Measurements from ENCODE around the gene EPHB3. TPM values are rescaled to one million over a fixed set of nuclear protein-coding genes. Genes with fewer than 3 reads are reported as not detected.
A peak's percentile ranks its signal among the peaks of the same experiment; 100 is the strongest.

The EPHB3 gene
- total RNA-seq, 1 experiment from 2014 or later, result not detected

DNA sequence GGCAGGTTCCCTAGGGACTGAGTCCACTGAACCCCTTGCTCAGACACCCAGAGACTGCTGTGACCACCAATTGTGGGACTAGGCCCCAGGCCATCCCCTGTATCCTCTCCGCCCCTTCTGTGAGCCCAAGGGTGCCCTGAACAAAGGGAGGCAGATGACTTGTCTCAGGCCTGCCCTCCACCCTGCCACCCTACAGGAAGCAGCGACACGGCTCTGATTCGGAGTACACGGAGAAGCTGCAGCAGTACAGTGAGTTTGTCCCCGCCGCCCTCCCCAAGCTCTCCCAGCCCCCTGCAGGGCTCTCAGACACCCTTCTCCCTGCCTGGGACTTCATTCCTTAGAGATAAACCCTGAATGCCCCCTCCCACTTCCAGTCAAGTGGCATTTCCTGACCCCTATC is 16.6 kb downstream of the EPHB3 start:
- Histone ChIP-seq H3K9ac (ENCODE audit: low read length) (no peak overlapping the region), H3K27me3 (ENCODE audit: low read length) (no peaks in the 10 kb centered on the region), H3K4me1 (ENCODE audit: low read length) (peaks cover 14% of the 10 kb centered on the region), H3K4me2 (ENCODE audit: low read depth, low read length, poor library complexity, severe bottlenecking) (no peak overlapping the region), H2AFZ (ENCODE audit: low read length) (no peak overlapping the region), H3K4me3 (ENCODE audit: low read length) (no peak overlapping the region), H4K20me1 (ENCODE audit: insufficient read depth, low read depth, low read length) (no peaks in the 10 kb centered on the region), H3K79me2 (ENCODE audit: low read length) (no peaks in the 10 kb centered on the region), H3K36me3 (ENCODE audit: insufficient read depth, low read length) (no peaks in the 10 kb centered on the region), H3K9me2 (replicated peaks; ENCODE audit: insufficient read depth, low read length) (no peaks in the 10 kb centered on the region), H3K9me3 (ENCODE audit: low read length) (no peaks in the 10 kb centered on the region), H3K27ac (ENCODE audit: low read length) (no peak overlapping the region)
- DNase-seq, result peak; percentile 62

DNA sequence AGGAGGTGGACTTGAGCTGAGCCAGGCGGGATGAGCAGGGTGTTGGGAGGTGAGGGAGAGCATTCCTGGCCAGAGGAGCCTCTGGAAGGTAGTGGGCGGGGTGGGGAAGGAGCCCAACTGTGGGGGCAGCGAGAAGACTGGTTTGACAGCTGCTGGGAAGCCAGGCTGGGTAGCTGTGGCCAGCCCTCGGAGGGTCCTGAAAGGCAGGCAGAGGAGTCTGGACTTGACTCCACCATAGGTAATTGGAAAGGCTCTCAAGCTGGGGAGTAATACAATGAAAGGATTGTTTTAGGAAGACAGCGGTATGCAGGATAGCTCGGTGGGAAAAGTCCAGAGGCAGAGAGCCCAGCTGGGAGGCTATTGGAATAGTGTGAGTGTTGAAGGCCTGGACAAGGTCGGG is 17.2 kb downstream of the EPHB3 start:
- H3K9ac ChIP-seq (ENCODE audit: low read length), result no peak overlapping the region
- no peaks in the 10 kb centered on the region for H3K9me2 ChIP-seq (replicated peaks; ENCODE audit: insufficient read depth, low read length)
- H4K20me1 ChIP-seq (ENCODE audit: insufficient read depth, low read depth, low read length), result no peaks in the 10 kb centered on the region
- no peaks in the 10 kb centered on the region for H3K27me3 ChIP-seq (ENCODE audit: low read length)
- H3K4me3 ChIP-seq (ENCODE audit: low read length), result no peak overlapping the region
- H3K4me1 ChIP-seq (ENCODE audit: low read length), result peaks cover 14% of the 10 kb centered on the region
- H2AFZ ChIP-seq (ENCODE audit: low read length), result no peak overlapping the region
- H3K79me2 ChIP-seq (ENCODE audit: low read length), result no peaks in the 10 kb centered on the region
- no peak overlapping the region for H3K27ac ChIP-seq (ENCODE audit: low read length)
- H3K4me2 ChIP-seq (ENCODE audit: low read depth, low read length, poor library complexity, severe bottlenecking), result no peak overlapping the region
- DNase-seq, result no peak
- H3K36me3 ChIP-seq (ENCODE audit: insufficient read depth, low read length), result no peaks in the 10 kb centered on the region
- no peaks in the 10 kb centered on the region for H3K9me3 ChIP-seq (ENCODE audit: low read length)

DNA sequence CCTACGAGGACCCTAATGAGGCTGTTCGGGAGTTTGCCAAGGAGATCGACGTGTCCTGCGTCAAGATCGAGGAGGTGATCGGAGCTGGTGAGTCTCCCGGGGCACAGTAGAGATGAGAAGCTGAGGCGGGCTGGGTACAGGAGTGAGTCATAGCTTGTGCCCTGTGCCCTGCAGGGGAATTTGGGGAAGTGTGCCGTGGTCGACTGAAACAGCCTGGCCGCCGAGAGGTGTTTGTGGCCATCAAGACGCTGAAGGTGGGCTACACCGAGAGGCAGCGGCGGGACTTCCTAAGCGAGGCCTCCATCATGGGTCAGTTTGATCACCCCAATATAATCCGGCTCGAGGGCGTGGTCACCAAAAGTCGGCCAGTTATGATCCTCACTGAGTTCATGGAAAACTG is 17.9 kb downstream of the EPHB3 start:
- H3K4me3 ChIP-seq (ENCODE audit: low read length), result no peak overlapping the region
- H3K27ac ChIP-seq (ENCODE audit: low read length), result no peak overlapping the region
- no peak overlapping the region for H2AFZ ChIP-seq (ENCODE audit: low read length)
- H3K27me3 ChIP-seq (ENCODE audit: low read length), result no peaks in the 10 kb centered on the region
- H3K79me2 ChIP-seq (ENCODE audit: low read length), result no peaks in the 10 kb centered on the region
- no peak overlapping the region for H3K4me2 ChIP-seq (ENCODE audit: low read depth, low read length, poor library complexity, severe bottlenecking)
- DNase-seq, result no peak
- H3K4me1 ChIP-seq (ENCODE audit: low read length), result peaks cover 12% of the 10 kb centered on the region
- H3K9me2 ChIP-seq (replicated peaks; ENCODE audit: insufficient read depth, low read length), result no peaks in the 10 kb centered on the region
- H3K9ac ChIP-seq (ENCODE audit: low read length), result no peak overlapping the region
- H3K36me3 ChIP-seq (ENCODE audit: insufficient read depth, low read length), result no peaks in the 10 kb centered on the region
- H3K9me3 ChIP-seq (ENCODE audit: low read length), result no peaks in the 10 kb centered on the region
- H4K20me1 ChIP-seq (ENCODE audit: insufficient read depth, low read depth, low read length), result no peaks in the 10 kb centered on the region

DNA sequence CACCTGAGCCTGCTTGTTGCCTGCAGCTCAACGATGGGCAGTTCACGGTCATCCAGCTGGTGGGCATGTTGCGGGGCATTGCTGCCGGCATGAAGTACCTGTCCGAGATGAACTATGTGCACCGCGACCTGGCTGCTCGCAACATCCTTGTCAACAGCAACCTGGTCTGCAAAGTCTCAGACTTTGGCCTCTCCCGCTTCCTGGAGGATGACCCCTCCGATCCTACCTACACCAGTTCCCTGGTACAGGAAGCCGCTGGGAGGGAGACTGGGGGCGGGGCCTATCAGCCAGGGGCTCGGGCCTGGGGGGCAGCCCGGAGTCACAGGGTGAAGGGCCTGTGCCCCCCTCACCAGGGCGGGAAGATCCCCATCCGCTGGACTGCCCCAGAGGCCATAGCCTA is 18.8 kb downstream of the EPHB3 start:
- H3K9me3 ChIP-seq (ENCODE audit: low read length), result no peaks in the 10 kb centered on the region
- no peak for DNase-seq
- no peak overlapping the region for H3K4me2 ChIP-seq (ENCODE audit: low read depth, low read length, poor library complexity, severe bottlenecking)
- H2AFZ ChIP-seq (ENCODE audit: low read length), result no peak overlapping the region
- no peak overlapping the region for H3K27ac ChIP-seq (ENCODE audit: low read length)
- no peak overlapping the region for H3K4me3 ChIP-seq (ENCODE audit: low read length)
- H3K9ac ChIP-seq (ENCODE audit: low read length), result no peak overlapping the region
- no peaks in the 10 kb centered on the region for H3K27me3 ChIP-seq (ENCODE audit: low read length)
- H3K4me1 ChIP-seq (ENCODE audit: low read length), result peaks cover 4% of the 10 kb centered on the region
- no peaks in the 10 kb centered on the region for H3K79me2 ChIP-seq (ENCODE audit: low read length)
- H3K9me2 ChIP-seq (replicated peaks; ENCODE audit: insufficient read depth, low read length), result no peaks in the 10 kb centered on the region
- H4K20me1 ChIP-seq (ENCODE audit: insufficient read depth, low read depth, low read length), result no peaks in the 10 kb centered on the region
- H3K36me3 ChIP-seq (ENCODE audit: insufficient read depth, low read length), result no peaks in the 10 kb centered on the region

DNA sequence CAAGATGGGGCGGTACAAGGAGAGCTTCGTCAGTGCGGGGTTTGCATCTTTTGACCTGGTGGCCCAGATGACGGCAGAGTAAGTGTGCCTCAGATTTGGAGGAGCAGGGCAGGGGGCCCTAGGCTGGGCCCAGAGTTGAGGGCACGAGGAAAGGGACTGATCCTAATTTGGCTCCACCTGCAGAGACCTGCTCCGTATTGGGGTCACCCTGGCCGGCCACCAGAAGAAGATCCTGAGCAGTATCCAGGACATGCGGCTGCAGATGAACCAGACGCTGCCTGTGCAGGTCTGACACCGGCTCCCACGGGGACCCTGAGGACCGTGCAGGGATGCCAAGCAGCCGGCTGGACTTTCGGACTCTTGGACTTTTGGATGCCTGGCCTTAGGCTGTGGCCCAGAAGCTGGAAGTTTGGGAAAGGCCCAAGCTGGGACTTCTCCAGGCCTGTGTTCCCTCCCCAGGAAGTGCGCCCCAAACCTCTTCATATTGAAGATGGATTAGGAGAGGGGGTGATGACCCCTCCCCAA is 19.8 kb downstream of the EPHB3 start:
- H3K4me3 ChIP-seq (ENCODE audit: low read length), result no peak overlapping the region
- no peak overlapping the region for H3K27ac ChIP-seq (ENCODE audit: low read length)
- DNase-seq, result no peak
- H3K4me2 ChIP-seq (ENCODE audit: low read depth, low read length, poor library complexity, severe bottlenecking), result no peak overlapping the region
- no peaks in the 10 kb centered on the region for H3K9me3 ChIP-seq (ENCODE audit: low read length)
- H3K27me3 ChIP-seq (ENCODE audit: low read length), result no peaks in the 10 kb centered on the region
- H3K4me1 ChIP-seq (ENCODE audit: low read length), result peaks cover 3% of the 10 kb centered on the region
- H4K20me1 ChIP-seq (ENCODE audit: insufficient read depth, low read depth, low read length), result no peaks in the 10 kb centered on the region
- no peaks in the 10 kb centered on the region for H3K79me2 ChIP-seq (ENCODE audit: low read length)
- H3K9me2 ChIP-seq (replicated peaks; ENCODE audit: insufficient read depth, low read length), result no peaks in the 10 kb centered on the region
- H3K36me3 ChIP-seq (ENCODE audit: insufficient read depth, low read length), result no peaks in the 10 kb centered on the region
- H2AFZ ChIP-seq (ENCODE audit: low read length), result no peak overlapping the region
- no peak overlapping the region for H3K9ac ChIP-seq (ENCODE audit: low read length)

DNA sequence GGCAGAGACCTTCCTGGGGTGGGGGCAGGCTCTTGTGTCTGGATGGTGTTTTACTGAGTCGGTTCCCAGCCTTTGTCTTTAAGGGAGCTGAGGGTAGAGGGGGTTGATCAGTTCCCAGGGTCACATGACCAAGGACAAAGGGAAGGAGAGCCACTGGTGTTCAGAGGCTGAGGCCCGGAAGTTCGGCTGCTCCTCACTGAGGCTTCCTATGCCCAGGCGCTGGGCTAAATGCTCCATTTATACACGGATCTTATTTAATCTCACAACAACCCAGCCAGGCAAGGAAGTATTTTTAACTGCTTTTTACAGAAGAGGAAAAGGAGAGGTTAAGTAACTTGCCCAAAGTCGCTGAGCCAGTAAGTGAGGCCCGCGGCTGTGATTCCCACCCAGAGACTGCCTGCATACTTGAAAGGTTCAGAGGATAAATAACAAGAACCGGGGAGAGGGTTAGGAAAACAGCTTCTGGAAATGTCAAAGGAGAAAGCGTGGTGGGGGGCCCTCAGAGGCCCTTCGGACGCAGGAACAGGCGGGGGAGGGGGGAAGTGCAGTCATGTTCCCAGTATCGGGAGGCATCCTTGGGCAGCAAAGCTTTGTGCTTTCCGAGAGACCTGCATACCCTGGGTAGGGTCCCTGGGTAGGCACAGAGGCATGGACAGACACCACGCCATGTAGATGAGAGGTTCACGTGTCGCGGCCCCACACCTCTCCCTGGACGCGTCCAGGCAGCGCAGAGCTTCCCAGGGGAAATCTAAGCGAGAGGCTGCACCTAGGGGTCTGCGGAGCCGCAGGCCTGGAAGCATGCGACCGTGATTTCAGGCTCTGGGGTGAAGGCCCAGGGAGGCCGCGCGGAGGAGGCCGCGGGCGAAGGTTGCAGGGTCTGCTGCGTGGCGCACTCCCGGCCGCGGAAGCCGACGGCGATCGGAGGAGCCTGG is 21.3 kb downstream of the EPHB3 start:
- H2AFZ ChIP-seq (ENCODE audit: low read length), result no peak overlapping the region

DNA sequence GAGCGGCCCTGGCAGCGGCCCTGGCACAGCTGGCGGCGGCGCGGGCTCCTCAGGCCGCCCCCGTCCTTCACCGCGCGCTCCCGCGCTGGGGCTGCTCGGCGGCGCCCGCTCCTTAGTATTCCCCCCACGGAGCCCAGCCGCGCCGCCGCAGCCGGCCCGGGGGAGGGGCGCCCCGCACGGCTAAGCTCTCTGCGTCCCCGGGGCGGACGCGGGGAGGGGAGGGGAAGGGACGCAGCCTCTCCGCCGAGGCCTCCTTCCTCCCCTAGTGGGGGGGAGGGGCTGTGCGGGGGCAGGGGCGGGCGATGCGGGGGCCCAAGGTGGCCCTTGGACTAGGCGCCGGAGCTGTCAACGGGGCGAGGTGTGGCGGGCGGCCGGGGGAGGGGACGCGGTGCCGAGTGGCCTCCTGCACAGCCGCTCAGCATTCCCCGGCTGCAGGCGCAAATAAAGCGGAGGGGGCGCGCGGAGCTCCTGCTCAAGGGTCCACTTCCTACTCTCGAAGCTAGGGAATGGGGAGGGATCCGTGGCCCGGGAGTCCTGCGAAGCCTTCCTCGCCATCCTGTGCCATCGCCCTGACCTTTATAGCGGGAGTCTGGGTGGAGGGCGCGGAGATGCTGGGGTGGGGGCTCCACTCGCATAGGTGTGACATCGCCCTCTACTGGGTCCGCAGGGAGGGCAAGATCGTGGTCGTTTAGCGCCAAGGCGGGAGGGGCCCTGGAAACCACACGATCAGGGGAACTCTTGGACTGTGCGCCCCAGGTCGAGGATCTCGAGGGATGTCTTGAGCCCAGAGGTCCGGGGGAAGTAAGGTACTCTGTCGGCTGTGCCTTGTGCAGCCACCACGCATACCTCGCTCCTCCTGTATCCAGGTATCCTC is 22.2 kb downstream of the EPHB3 start:
- H3K27ac ChIP-seq (ENCODE audit: low read length), result no peak overlapping the region
- no peak overlapping the region for H3K4me2 ChIP-seq (ENCODE audit: low read depth, low read length, poor library complexity, severe bottlenecking)
- H3K79me2 ChIP-seq (ENCODE audit: low read length), result no peaks in the 10 kb centered on the region
- no peaks in the 10 kb centered on the region for H3K27me3 ChIP-seq (ENCODE audit: low read length)
- DNase-seq, result no peak
- H3K9ac ChIP-seq (ENCODE audit: low read length), result no peak overlapping the region
- H2AFZ ChIP-seq (ENCODE audit: low read length), result no peak overlapping the region
- H3K36me3 ChIP-seq (ENCODE audit: insufficient read depth, low read length), result no peaks in the 10 kb centered on the region
- H3K4me1 ChIP-seq (ENCODE audit: low read length), result no peaks in the 10 kb centered on the region
- no peak overlapping the region for H3K4me3 ChIP-seq (ENCODE audit: low read length)
- H3K9me3 ChIP-seq (ENCODE audit: low read length), result no peaks in the 10 kb centered on the region
- no peaks in the 10 kb centered on the region for H3K9me2 ChIP-seq (replicated peaks; ENCODE audit: insufficient read depth, low read length)
- H4K20me1 ChIP-seq (ENCODE audit: insufficient read depth, low read depth, low read length), result no peaks in the 10 kb centered on the region

More for the DNA sequence above, 21.3 kb downstream of the EPHB3 start:
- Histone ChIP-seq H3K4me1 (ENCODE audit: low read length) (peaks cover 3% of the 10 kb centered on the region), H3K79me2 (ENCODE audit: low read length) (no peaks in the 10 kb centered on the region), H3K27me3 (ENCODE audit: low read length) (no peaks in the 10 kb centered on the region), H3K4me3 (ENCODE audit: low read length) (no peak overlapping the region), H3K4me2 (ENCODE audit: low read depth, low read length, poor library complexity, severe bottlenecking) (no peak overlapping the region), H3K9me3 (ENCODE audit: low read length) (no peaks in the 10 kb centered on the region), H3K36me3 (ENCODE audit: insufficient read depth, low read length) (no peaks in the 10 kb centered on the region), H3K9ac (ENCODE audit: low read length) (no peak overlapping the region), H3K9me2 (replicated peaks; ENCODE audit: insufficient read depth, low read length) (no peaks in the 10 kb centered on the region), H3K27ac (ENCODE audit: low read length) (no peak overlapping the region), H4K20me1 (ENCODE audit: insufficient read depth, low read depth, low read length) (no peaks in the 10 kb centered on the region)
- DNase-seq, result no peak

DNA sequence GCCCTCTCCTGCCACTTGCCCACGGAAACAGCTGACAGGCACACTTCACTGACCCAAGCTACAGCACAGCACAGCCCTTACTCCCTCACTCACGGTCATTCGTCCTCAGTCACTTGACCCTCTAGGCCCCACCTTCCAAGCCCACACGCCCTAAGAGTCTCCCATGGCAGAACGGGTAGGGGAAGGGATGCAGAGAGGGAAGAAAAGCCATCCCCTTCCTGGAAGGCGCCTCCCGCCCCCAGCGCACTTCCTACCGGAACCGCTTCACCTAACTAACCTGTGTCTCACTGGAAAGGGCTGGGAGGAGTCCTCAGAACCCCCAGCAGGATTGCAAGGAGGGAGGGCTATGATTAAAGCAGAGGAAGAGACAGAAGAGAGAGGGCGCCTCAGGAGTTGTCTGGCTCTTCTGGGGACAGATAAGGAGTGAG is 22.9 kb downstream of the EPHB3 start:
- H3K4me2 ChIP-seq (ENCODE audit: low read depth, low read length, poor library complexity, severe bottlenecking), result no peak overlapping the region
- no peaks in the 10 kb centered on the region for H3K9me2 ChIP-seq (replicated peaks; ENCODE audit: insufficient read depth, low read length)
- no peak overlapping the region for H3K27ac ChIP-seq (ENCODE audit: low read length)
- H3K79me2 ChIP-seq (ENCODE audit: low read length), result no peaks in the 10 kb centered on the region
- H2AFZ ChIP-seq (ENCODE audit: low read length), result no peak overlapping the region
- DNase-seq, result no peak
- H3K27me3 ChIP-seq (ENCODE audit: low read length), result no peaks in the 10 kb centered on the region
- H3K9me3 ChIP-seq (ENCODE audit: low read length), result no peaks in the 10 kb centered on the region
- no peak overlapping the region for H3K9ac ChIP-seq (ENCODE audit: low read length)
- no peaks in the 10 kb centered on the region for H3K4me1 ChIP-seq (ENCODE audit: low read length)
- no peaks in the 10 kb centered on the region for H4K20me1 ChIP-seq (ENCODE audit: insufficient read depth, low read depth, low read length)
- no peak overlapping the region for H3K4me3 ChIP-seq (ENCODE audit: low read length)
- H3K36me3 ChIP-seq (ENCODE audit: insufficient read depth, low read length), result no peaks in the 10 kb centered on the region
